Hematopoietic multipotent progenitor cell treated with erythropoietin and hydrocortisone succinate and interleukin-3 and kit ligand, for 15 days (in vitro differentiated cells): ENCODE measurements around the gene ABCG1.
"Not testable (repeated sequence)": the region's sequence is repeated elsewhere in the genome, so short reads cannot be mapped to it uniquely, and the experiment has no call there.

Source experiments
- DNase-seq: peaks from one replicate; pipeline ENCODE4 v3.0.0-alpha.2; 2015; ENCODE audit warnings: low spot score

The ABCG1 gene

DNA sequence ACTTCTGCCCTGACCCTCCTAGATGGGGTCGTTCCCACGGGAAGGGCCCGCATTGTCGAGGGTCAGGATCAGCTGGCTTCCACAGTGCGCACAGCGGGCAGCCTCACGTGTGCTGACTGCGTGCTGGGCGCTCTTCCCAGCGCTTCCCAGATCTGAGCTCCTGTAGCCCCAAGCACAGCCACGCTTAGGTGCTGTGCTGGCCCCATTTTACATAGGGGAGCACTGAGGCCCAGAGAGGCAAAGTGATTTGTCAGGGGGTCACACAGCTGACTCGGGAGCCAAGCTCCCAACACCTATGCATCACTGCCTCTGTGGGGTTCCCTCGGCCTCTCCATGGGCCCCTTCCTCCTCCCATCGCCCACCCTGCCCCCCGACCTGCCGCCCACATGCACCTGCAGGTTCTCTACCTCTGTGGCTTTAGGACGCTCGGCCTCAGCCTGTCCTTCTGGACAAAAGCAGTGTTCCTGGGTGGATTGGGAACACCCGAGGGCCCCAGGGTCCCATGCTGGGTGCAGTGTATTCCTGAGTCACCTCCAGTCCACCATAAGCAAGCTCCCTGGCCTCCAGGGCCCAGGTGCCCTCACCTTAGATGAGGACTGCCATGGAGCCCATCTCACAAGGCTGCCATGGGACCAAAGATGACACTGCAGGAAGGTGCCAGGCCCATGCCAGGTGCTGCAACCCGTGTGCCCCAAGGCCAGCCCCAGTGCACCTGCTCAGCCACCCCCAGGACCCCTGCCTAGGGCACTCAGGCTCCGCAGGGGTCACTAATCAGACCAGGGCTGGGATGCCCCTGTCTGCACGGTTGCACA is 73.0 kb downstream of the ABCG1 start:
- DNase-seq = no peak

DNA sequence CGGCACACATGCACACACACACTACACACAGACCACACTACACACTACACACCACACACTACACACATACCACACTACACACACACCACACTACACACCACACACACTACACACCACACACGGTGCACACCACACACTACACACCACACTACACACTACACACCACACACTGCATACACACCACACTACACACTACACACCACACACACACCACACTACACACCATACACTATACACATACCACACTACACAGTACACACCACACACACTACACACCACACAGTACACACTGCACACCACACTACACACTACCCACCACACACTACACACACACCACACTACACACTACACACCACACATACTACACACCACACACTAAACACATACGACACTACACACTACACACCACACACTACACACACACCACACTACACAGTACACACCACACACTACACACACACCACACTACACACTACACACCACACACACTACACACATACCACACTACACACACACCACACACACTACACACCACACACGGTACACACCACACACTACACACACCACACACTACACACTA is 73.7 kb downstream of the ABCG1 start:
- DNase-seq = not testable (repeated sequence)

DNA sequence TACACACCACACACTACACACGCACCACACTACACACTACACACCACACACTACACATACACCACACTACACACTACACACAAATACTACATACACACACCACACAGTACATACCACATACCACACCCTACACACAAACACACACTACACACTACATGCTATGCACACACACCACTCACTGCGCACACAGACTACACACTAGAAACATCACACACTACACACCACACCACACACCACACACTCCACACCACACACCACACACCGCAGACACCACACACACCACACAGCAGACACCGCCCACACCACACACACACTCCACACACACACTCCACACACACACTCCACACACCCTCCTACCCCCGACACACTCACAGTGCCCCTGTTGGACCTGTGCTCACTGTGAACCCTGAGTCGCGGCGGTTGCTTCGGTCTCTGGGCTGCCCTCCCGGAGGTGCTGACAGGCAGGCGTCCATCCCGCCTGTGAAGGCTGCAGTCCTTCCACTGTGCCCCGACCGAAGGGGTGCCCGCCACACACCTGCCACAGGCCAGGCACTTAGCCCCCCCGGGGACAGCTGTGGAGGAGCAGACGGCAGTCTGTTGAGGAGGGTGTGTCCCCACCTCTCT is 74.8 kb downstream of the ABCG1 start:
- no peak for DNase-seq

DNA sequence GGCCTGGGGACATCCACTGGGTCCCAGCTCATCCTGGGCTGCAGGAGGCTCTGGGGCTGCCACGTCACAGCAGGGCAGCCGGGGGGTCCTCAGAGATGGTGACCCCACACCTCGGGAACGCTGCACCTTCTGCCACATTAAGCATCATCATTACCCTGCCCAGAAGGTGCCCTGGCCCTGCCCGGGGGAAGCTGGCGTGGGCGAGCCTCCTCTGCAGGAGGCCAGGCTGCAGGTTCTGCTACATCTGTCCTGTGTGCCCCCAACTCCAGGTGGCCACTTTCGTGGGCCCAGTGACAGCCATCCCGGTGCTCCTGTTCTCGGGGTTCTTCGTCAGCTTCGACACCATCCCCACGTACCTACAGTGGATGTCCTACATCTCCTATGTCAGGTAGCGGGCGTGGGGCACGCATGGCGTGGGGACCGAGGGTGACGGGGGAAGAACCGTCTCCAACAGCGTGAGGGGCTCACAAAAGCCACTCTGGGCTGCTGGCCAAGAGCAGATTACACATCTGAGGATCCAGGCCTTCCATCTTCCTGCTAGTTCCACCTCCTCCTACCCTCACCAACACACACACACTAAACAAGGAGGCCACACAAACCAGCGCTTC is 75.4 kb downstream of the ABCG1 start:
- DNase-seq = no peak

DNA sequence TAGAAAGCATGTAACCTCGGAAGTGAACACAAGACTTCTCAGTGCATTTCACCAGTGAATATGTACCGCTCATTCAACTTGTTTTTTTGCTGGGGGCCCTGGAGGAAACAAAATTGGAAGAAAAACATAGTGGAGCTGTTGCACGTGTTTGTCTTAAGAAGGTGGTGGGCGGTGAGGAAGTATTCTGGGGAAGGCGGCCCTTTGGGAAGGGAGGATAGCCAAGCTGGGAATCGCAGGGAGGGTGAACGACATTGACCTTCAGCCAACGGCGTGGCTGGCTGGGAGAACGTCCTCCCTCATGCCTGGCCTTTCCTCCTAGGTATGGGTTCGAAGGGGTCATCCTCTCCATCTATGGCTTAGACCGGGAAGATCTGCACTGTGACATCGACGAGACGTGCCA is 76.9 kb downstream of the ABCG1 start:
- DNase-seq = no peak

DNA sequence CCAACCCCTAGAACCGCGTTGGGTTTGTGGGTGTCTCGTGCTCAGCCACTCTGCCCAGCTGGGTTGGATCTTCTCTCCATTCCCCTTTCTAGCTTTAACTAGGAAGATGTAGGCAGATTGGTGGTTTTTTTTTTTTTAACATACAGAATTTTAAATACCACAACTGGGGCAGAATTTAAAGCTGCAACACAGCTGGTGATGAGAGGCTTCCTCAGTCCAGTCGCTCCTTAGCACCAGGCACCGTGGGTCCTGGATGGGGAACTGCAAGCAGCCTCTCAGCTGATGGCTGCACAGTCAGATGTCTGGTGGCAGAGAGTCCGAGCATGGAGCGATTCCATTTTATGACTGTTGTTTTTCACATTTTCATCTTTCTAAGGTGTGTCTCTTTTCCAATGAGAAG is 77.6 kb downstream of the ABCG1 start:
- DNase-seq = no peak

DNA sequence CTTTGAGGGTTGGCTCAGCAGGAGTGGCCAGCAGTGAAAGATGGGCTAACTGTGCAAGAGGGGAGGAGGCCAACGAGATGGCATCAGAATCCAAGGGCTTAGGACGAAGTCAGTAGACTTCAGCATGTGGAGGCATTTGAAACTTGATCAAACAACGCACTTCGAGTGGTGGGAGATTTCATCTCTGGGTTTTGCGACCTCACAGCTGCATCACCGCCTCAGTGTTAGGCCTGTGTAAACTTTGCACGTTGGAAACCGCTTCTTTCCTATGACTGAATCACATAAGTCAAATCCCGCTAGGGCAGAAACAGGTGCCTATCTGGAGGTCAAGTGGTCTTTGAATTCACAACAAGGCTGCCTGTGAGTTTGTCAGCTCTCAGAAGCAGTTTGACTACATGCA is 78.4 kb downstream of the ABCG1 start:
- DNase-seq = no peak

DNA sequence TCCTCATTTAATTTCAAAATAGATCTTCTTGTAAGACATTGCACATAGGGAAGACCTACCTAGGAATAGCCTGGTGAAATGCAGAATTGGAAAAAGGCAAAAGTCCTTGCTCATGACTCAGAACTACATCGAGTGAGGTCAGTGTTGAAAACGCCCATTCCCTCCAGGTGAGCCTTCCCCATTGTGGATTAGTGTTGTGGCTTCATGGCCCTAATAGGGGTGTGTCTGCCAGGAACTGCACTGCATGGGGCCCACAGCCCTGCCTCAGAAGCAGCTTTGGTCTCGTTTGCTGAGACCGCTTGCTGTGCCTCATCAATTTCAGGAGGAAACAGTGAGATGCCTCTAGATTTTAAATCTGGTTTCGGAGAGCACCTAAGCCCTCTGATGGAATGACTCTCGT is 79.3 kb downstream of the ABCG1 start:
- DNase-seq = no peak

DNA sequence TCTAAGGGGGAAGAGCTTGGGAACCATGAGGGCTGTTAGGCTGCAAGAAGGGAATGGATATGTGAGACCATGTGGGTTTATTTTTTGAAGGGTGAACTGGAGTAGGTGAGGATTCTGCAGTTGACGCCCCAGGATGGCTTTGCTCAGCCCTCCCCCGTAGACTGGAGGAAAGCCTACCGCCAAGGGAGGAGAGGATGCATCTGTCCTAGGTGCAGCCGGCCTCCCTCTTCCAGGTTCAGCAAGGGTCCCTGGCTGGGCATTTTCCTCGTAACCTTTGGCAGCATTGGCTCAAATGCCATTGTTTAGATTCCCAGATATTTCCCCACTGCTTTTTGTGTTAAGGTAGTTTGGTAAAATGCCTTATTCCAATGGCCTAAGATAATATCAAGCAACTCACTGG is 79.7 kb downstream of the ABCG1 start:
- no peak for DNase-seq

DNA sequence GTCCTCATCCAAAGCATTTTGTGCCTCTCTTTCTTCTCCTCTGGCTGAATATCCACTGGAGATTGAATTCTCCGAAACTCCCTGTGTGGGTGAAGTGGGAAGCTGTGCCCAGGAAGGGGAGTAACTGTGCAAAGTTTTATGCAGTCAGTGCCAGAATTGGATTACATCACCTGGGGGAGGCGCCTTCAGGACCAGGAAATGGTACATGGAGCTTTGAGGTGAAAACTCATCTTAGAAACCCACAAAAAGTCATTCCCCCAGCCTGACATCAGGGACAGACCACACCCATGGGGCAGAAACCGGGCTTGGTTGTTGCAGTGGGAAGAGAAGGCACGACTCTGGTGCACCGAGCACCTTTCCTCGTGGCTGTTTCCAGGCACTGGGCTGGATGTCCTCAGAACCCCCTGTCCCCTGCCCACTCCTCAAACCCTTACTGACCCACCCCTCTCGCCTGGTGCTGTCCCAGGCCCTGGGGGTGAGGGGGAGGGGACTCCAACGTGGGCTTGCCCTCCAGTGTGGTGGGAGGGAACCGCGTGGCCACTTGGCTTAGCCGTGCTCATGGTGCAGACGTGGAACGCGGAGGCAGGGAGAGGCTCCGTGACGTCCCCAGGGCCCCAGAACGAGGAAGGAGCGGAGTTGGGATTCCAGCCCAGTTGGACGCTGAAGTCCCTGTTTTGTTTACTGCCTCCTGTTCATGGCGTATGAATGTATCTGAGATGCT is 80.5 kb downstream of the ABCG1 start:
- no peak for DNase-seq

DNA sequence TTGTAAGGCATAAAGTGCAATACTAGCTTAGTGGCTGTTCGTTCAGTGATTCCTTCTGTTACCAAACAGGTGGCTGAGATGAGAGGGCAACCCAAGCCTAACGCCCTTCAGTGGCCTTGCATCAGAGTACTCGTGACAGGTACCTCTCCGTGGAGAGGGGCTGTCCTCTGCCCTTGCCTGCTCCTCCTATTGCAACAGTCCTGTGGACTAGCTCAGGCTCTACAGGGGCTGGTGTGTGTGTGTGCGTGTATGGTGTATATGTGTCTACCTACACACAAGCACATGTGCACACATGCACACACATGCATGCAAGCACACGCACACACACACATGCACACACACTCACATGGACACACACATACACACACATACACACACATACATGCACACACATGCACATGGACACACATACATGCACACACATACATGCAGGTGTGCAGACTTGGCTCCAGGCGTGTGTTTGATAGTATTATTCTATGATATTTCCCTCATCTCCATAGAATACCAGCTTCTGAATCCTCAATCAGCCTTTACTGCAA is 81.2 kb downstream of the ABCG1 start:
- DNase-seq = no peak

DNA sequence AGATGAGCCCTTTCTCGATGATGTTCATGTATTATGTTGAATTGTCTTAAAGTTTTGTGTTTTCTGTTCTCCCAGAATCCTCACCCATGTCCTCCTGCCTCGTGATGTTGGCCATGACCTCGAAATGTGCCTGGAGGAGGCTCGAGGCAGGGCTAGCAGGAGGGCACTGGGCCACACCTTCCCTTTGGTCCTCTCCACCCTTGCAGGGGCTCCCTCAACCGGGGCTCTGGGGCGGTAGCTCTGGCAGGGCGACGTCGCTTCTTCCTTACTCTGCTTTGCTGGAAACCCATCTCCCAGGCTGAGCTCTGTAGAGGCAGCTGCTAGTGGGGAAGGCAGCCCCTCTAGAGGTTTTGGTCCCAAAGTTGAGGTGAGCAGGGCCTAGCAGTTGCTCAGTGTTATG is 82.0 kb downstream of the ABCG1 start:
- DNase-seq = no peak

DNA sequence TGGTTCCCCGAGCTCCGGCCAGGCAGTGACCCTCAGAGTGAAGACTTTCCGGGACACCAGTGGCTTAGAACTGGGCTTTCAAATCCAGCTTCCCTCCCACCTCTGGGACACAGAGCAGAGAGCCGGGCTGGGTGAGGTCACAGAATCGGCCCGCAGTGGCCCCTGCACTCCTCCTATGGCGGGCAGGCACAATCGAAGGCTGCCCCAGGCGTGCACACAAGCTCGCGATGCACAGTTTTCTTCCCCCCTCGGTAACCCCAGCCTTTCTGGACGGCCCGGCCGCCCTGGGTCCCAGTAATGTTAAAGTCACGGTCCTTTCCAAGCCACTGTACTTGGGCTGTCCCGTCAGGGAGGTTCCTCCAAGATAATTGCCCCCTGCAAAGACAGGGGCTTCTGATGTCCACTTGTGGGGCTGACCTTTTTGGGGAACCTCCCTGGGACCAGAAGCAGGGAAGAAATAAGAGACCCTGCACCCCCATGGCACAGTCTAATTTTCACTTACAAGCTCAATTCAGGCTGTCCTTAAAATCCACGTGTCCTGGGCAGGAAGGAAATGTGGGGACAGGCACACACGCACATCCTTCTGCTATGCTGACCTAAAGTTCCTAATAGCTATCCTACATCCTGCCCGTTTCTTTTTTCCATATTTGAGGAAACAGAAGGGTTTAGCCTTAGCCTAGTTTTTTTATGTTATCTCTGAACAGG is 82.6 kb downstream of the ABCG1 start:
- no peak for DNase-seq

DNA sequence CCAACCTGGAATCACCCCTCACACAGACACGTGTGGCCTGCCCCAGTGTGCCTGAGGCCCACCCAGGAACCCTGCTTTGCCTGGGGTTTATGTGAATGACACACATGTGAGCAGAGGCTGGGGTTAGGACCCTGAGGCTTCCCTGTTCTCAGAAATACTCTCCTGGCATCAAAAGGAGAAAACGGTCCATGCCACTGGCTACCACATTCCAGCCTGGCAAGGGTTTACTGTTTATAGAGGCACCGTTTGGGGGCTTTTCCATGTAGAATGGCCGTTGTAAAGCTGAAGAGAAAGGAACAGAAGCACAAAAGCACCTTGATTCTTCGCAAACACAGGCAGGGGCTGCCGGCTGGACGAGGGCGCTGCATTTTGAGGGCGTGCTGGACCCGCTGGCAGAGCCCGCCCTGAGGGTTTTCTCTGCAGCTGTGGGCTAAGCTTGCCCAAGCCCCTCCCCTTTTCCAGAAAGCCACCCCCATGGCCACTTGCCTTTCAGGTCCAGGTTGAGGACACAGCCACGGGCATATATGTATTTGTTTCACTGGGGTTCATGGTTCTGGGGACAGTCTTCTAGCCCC is 83.2 kb downstream of the ABCG1 start:
- DNase-seq = no peak

DNA sequence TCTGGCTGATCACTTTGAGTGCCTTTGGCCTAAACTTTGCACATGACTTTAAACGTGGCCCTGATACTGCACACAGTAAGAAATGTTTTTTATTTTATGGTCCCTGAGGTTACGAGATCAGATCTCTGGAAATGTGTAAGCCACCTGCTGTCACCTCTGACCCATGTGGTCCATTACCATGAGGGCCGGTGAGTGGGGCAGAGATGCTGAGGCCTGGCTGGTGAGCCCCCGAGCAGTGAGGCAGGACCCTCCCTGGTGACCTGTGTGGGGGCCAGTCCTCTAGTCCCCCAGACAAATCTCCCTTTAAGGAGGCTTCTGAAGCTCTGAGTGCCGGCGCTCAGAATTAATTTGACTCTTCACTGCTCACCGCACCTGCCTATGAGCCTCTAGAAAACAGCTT is 83.9 kb downstream of the ABCG1 start:
- no peak for DNase-seq

DNA sequence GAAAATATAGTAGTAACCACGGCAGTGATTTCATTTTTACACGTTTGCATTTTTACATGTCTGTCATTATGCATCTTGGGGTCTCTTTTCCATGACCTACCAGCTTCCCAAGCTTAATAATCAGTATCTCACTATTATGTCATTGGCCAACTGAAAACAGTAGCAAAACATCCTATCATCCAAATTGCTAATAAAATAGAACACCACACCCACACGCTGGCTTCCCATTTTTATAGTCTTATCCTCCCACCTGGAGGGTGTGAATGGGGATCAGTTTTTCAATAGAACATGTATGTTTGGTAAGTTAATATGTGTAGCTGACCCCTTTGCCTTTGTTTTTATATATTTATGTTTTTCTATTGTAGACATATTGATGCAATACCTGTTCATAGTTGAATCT is 84.5 kb downstream of the ABCG1 start:
- no peak for DNase-seq

DNA sequence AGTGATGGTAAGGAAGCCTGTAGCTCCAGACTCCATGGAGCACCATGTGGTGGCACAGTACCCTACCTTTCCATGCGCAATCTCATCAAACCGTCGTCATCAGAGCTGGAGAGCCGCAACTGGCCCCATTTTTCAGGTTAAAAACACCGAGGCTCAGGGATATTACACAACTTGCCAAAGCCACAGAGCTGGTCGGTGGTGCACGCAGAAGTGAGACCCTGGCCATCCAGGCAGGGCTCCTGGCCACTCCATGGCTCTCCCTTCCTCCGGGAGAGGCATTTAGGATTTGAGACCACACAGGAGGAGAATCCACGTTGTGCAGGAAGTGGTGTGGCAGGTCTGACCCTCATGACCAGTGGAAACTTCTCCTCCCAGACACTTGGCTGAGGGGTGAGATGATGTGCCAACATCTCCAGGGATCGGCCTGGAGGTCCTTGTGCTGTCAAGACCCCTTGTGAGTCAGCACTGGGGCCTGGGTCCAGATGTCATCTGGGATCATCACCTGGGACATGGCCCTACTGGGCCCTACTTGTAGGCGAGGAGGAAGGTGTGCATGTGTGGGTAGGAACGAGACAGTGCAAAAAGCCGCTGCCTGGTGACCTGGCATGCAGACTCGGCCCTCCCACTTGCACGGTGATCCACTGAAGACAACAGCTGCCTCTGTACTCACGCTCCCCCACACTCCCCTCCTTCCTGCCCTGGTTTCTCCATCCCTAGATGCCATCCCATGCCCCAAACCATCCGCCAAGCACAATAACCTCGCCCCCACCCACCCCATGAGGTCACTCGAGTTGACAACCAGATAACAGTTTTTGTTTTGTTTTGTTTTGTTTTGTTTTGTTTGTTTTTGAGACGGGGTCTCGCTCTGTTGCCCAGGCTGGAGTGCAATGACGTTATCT is 85.9 kb downstream of the ABCG1 start:
- DNase-seq = no peak

DNA sequence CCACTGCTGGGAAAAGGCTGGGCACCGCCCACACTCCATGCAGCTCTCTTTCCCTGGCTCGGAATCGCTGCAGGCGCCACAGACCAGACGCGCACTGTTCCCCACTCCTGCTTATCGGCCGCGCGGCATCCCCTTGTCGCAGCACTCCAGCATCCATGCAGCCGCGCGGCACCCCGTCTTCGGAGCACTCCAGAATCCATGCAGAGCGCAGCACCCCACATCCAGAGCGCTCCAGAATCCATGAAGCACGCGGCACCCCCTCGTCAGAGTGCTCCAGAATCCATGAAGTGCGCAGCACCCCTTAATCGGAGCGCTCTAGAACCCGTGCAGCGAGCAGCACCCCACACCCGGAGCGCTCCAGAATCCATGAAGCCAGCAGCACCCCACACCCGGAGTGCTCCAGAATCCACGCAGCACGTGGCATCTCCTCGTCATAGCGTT is 86.8 kb downstream of the ABCG1 start:
- DNase-seq = no peak

DNA sequence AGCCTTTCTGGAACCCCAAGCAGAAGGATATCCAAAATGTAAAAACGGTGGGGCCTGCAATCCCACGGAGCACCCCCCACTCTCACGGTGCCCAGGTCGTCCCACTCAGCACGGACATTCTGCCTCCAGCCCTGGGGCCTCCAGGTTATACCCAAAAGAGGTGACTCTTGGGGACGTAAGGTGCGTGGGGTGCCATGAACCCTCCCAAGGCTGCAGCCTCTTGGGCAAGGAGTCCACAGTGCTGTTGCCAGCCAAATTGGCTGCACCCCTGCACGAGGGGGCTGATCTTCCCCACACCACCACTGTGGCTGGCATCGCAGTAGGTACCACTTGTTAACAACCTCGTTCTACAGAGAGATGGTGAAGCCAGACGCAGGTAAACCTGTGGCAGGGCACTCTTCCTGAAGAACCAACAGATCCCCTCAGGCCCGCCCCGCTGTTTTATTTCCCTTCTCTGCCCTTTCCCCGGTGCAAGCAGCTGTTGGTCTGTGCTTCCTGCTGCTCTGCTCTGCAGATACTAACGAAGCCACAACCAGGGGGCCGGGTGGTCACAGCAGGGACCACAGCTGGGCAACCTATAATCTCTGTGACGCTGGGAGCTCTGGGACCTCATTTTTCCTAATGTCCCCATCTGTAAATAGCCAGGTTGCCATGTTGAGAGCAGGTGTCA is 87.6 kb downstream of the ABCG1 start:
- no peak for DNase-seq

DNA sequence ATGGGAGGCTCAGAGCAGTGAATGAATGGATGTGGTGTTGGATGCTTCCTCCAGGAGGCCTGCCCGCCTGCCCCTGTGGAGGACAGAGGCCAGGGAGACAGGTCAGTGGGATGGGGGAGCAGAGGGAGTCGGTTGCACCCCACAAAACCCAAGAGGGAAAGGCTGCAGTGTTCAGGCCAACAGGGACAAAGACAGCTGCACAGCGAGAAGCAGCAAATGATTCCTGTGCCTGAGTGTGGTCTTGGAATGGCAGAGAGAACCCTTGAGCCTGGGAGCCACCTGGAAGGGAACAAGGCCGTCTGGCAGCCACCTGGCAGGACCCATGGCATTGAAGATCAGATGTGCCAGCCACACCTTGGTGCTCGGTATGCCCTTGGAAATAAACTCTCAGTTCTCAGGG is 88.2 kb downstream of the ABCG1 start:
- DNase-seq = no peak
